CD14-positive monocyte (primary cell): ENCODE results near the gene PLEKHD1. TPM values are rescaled to one million over a fixed set of nuclear protein-coding genes. Genes with fewer than 3 reads are reported as not detected.

ENCODE experiments used
- DNase-seq, 3 donors: peaks; one replicate each; pipeline ENCODE4 v3.0.0-alpha.2; 2011 to 2022
- H2AFZ ChIP-seq: 2 replicates; pipeline ENCODE4 v1.6.0; 2012; ENCODE audit warnings: mild to moderate bottlenecking, low read depth, low read length, inconsistent platforms; ENCODE audit not compliant: insufficient read depth, poor library complexity, severe bottlenecking
- H3K27ac ChIP-seq, 2 donors: 1 replicate in 1 of 2; 2 replicates in 1 of 2; pipeline ENCODE4 v1.5.1; 2012 to 2013; ENCODE audit warnings: low read length in 2 of 2, control low read depth in 1 of 2, inconsistent platforms in 1 of 2, low read depth in 1 of 2, mild to moderate bottlenecking in 1 of 2
- H3K27me3 ChIP-seq, 2 donors: one replicate each; pipeline versions ENCODE4 v1.6.0 to v1.6.1; 2011 to 2013; ENCODE audit warnings: low read length in 2 of 2; ENCODE audit not compliant: control insufficient read depth in 2 of 2, insufficient read depth in 2 of 2
- H3K36me3 ChIP-seq, 2 donors: replicated peaks in 1 of 2; 1 replicate in 1 of 2; 2 replicates in 1 of 2; pipeline versions ENCODE4 v1.5.1 to v1.6.1; 2012 to 2013; ENCODE audit warnings: low read length in 2 of 2, control low read depth in 1 of 2, inconsistent platforms in 1 of 2, mild to moderate bottlenecking in 1 of 2; ENCODE audit not compliant: insufficient read depth in 2 of 2, control insufficient read depth in 1 of 2
- H3K4me1 ChIP-seq, 2 donors: 1 replicate in 1 of 2; 2 replicates in 1 of 2; pipeline versions ENCODE4 v1.5.1 to v1.6.1; 2012 to 2013; ENCODE audit warnings: low read length in 2 of 2, control low read depth in 1 of 2, inconsistent platforms in 1 of 2, mild to moderate bottlenecking in 1 of 2, moderate library complexity in 1 of 2; ENCODE audit not compliant: insufficient read depth in 2 of 2, control insufficient read depth in 1 of 2
- H3K4me2 ChIP-seq: replicated peaks from 2 replicates; pipeline ENCODE3; 2012; ENCODE audit warnings: low read length, moderate library complexity, mild to moderate bottlenecking; ENCODE audit not compliant: poor library complexity, severe bottlenecking; ENCODE audit errors: extremely low read depth
- H3K4me3 ChIP-seq, 3 experiments: fragments of 200-600 bp in 1 of 3; sonication (generic) in 1 of 3; replicated peaks in 1 of 3; 1 replicate in 2 of 3; 2 replicates in 1 of 3; pipeline ENCODE4 v1.5.1; 2011 to 2013; ENCODE audit warnings: low read length in 3 of 3, mild to moderate bottlenecking in 3 of 3, control low read depth in 2 of 3, low read depth in 2 of 3, inconsistent platforms in 1 of 3, moderate library complexity in 1 of 3
- H3K79me2 ChIP-seq: 2 replicates; pipeline ENCODE4 v1.6.0; 2012; ENCODE audit warnings: mild to moderate bottlenecking, control low read depth, inconsistent platforms, low read length, moderate library complexity; ENCODE audit not compliant: insufficient read depth
- H3K9ac ChIP-seq: 2 replicates; pipeline ENCODE4 v1.6.0; 2017; ENCODE audit warnings: low read length, mild to moderate bottlenecking; ENCODE audit not compliant: insufficient read depth, poor library complexity, severe bottlenecking
- H3K9me3 ChIP-seq, 2 donors: replicated peaks in 1 of 2; 1 replicate in 1 of 2; 2 replicates in 1 of 2; pipeline versions ENCODE4 v1.5.1 to v1.6.1; 2012 to 2013; ENCODE audit warnings: low read length in 2 of 2, control low read depth in 1 of 2; ENCODE audit not compliant: control insufficient read depth in 1 of 2, insufficient read depth in 1 of 2
- H4K20me1 ChIP-seq: 2 replicates; pipeline ENCODE4 v1.6.0; 2012; ENCODE audit warnings: mild to moderate bottlenecking, low read length, control low read depth, moderate library complexity; ENCODE audit not compliant: insufficient read depth
- H3K27ac Mint-ChIP-seq, 7 donors: one replicate each; pipeline ENCODE4 v1.8.0; 2020; ENCODE audit warnings: mild to moderate bottlenecking in 7 of 7, mixed read lengths in 7 of 7, moderate library complexity in 6 of 7, inconsistent platforms in 2 of 7
- H3K27me3 Mint-ChIP-seq, 3 donors: one replicate each; pipeline ENCODE4 v1.8.0; 2021 to 2022; ENCODE audit warnings: low read depth in 3 of 3, mild to moderate bottlenecking in 3 of 3, mixed read lengths in 3 of 3, moderate library complexity in 3 of 3, inconsistent platforms in 1 of 3
- H3K36me3 Mint-ChIP-seq, 2 donors: one replicate each; pipeline ENCODE4 v1.8.0; 2020; ENCODE audit warnings: mixed read lengths in 2 of 2, inconsistent platforms in 1 of 2, mild to moderate bottlenecking in 1 of 2
- H3K4me1 Mint-ChIP-seq: one replicate; pipeline ENCODE4 v1.8.0; 2020; ENCODE audit warnings: mild to moderate bottlenecking, mixed read lengths
- H3K4me3 Mint-ChIP-seq, 2 donors: one replicate each; pipeline ENCODE4 v1.8.0; 2020; ENCODE audit warnings: mild to moderate bottlenecking in 2 of 2, mixed read lengths in 2 of 2, moderate library complexity in 1 of 2
- H3K9me3 Mint-ChIP-seq, 7 donors: one replicate each; pipeline ENCODE4 v1.8.0; 2020 to 2022; ENCODE audit warnings: mixed read lengths in 7 of 7, mild to moderate bottlenecking in 6 of 7, moderate library complexity in 6 of 7, inconsistent platforms in 2 of 7
- CTCF ChIP-seq: fragments of 200-600 bp; IDR thresholded peaks from one replicate; pipeline ENCODE4 v1.8.0; 2022; ENCODE audit warnings: antibody characterized with exemption, mild to moderate bottlenecking
- WGBS: methylation state at CpG from one replicate; pipeline ENCODE4 v1.1.5; 2013; ENCODE audit warnings: missing lambda C conversion rate; ENCODE audit not compliant: insufficient coverage; 5-methylcytosine and 5-hydroxymethylcytosine counted together
- intact Hi-C, 2 donors: fragments of 100-400 bp; cut with micrococcal nuclease; formaldehyde crosslinking; loops; one replicate each; pipeline versions ENCODE4 v1.15.0 to v1.15.1; 2023
- polyA plus RNA-seq, 3 donors: library from polyadenylated mRNA; depleted of rRNA in 1 of 3; unstranded in 2 of 3; stranded (reverse) in 1 of 3; fragments of 300-500 nt in 2 of 3; fragments of >200 nt in 1 of 3; fragmentation: Illumina TruSeq in 2 of 3; gene quantifications; 1 replicate in 2 of 3; 2 replicates in 1 of 3; pipeline ENCODE4 v1.2.3, GENCODE V29; 2012 to 2021

The PLEKHD1 gene
- polyA plus RNA-seq, 3 donors = 0.09 TPM; not detected in 2

- 41% methylated on average over 9 of the region's 12 CpGs for WGBS
- peaks cover 0 to 9% of the 10 kb centered on the region in 2 donors for H3K9me3 ChIP-seq
- H3K4me3 Mint-ChIP-seq = peak overlapping the region in 1 of 2 donors; percentile 36
- H3K27ac Mint-ChIP-seq = peak overlapping the region; percentile 66 to 92 (median 86)
- peaks cover 29 to 30% of the 10 kb centered on the region in 2 donors for H3K4me1 ChIP-seq
- peaks cover 4 to 14% (median 8%) of the 10 kb centered on the region in 7 donors for H3K9me3 Mint-ChIP-seq
- no peak overlapping the region for H2AFZ ChIP-seq
- peak overlapping the region in 1 of 2 donors; percentile 60 for H3K27ac ChIP-seq
- peaks cover 39% of the 10 kb centered on the region for H3K4me1 Mint-ChIP-seq
- intact Hi-C loops = no loop called here
- peaks cover 12 to 32% (median 19%) of the 10 kb centered on the region in 3 donors for H3K27me3 Mint-ChIP-seq
- H3K9ac ChIP-seq = no peak overlapping the region
- peaks cover 3 to 4% of the 10 kb centered on the region in 2 donors for H3K36me3 Mint-ChIP-seq
- H3K27me3 ChIP-seq = peaks cover 3 to 11% of the 10 kb centered on the region in 2 donors
- DNase-seq = peak; percentile 94 to 98 (median 95)
- no peaks in the 10 kb centered on the region for H3K36me3 ChIP-seq
- no peaks in the 10 kb centered on the region for H3K79me2 ChIP-seq
- peak overlapping the region; percentile 13 for H3K4me2 ChIP-seq
- H3K4me3 ChIP-seq = no peak overlapping the region
- H4K20me1 ChIP-seq = no peaks in the 10 kb centered on the region
- TF ChIP-seq CTCF = no peak
Observed at GRCh38 chr14:69543341-69544115, 59.0 kb downstream of the PLEKHD1 start.

GRCh38 chr14:69547701-69548348, 63.3 kb downstream of the PLEKHD1 start:
- peak overlapping the region in 1 of 2 donors; percentile 60 for H3K4me3 Mint-ChIP-seq
- Histone ChIP-seq H3K4me1 (peaks cover 16 to 22% of the 10 kb centered on the region in 2 donors), H3K79me2 (no peaks in the 10 kb centered on the region), H3K27me3 (peaks cover 3 to 35% of the 10 kb centered on the region in 2 donors), H3K9me3 (no peaks in the 10 kb centered on the region), H3K4me2 (no peak overlapping the region), H3K36me3 (no peaks in the 10 kb centered on the region), H3K9ac (no peak overlapping the region), H3K4me3 (no peak overlapping the region), H2AFZ (no peak overlapping the region), H4K20me1 (no peaks in the 10 kb centered on the region), H3K27ac (no peak overlapping the region)
- H3K27me3 Mint-ChIP-seq = peaks cover 27 to 46% (median 36%) of the 10 kb centered on the region in 3 donors
- H3K27ac Mint-ChIP-seq = no peak overlapping the region
- no peaks in the 10 kb centered on the region for H3K36me3 Mint-ChIP-seq
- DNase-seq = peak in 1 of 3 donors; percentile 20
- intact Hi-C loops = no loop called here
- peaks cover 28% of the 10 kb centered on the region for H3K4me1 Mint-ChIP-seq
- peak; percentile 81 for TF ChIP-seq CTCF
- WGBS = 17% methylated on average over 42 of the region's 46 CpGs
- no peaks in the 10 kb centered on the region for H3K9me3 Mint-ChIP-seq
